Activated CD4-positive, alpha-beta T cell treated with anti-CD3 and anti-CD28 coated beads, Interleukin-2, amount 50 U/mL, for 48 hours (primary cell): Measurements from ENCODE around the gene FBXW11.

Source experiments
- DNase-seq, 2 experiments: peaks; one replicate each; pipeline ENCODE4 v3.0.0-alpha.2; 2020

The FBXW11 gene

GRCh38 chr5:171855798-171856763 is 150.4 kb downstream of the FBXW11 start:
- no peak for DNase-seq

- no peak for DNase-seq
These were observed 151.2 kb downstream of the FBXW11 start for GRCh38 chr5:171855265-171855664.

- DNase-seq: no peak
These were observed 154.2 kb downstream of the FBXW11 start for GRCh38 chr5:171852255-171852681.

GRCh38 chr5:171851251-171851650 is 155.2 kb downstream of the FBXW11 start:
- no peak for DNase-seq

GRCh38 chr5:171850324-171850947 is 156.0 kb downstream of the FBXW11 start:
- DNase-seq: no peak

GRCh38 chr5:171849585-171850323 is 156.7 kb downstream of the FBXW11 start:
- DNase-seq: no peak

GRCh38 chr5:171848911-171849520 is 157.4 kb downstream of the FBXW11 start:
- DNase-seq: no peak

GRCh38 chr5:171848486-171848885 is 158.0 kb downstream of the FBXW11 start:
- no peak for DNase-seq

GRCh38 chr5:171848006-171848405 is 158.4 kb downstream of the FBXW11 start:
- DNase-seq: no peak

- no peak for DNase-seq
These were observed 159.4 kb downstream of the FBXW11 start for GRCh38 chr5:171847026-171847425.

- no peak for DNase-seq
These were observed 160.1 kb downstream of the FBXW11 start for GRCh38 chr5:171846323-171846722.

- no peak for DNase-seq
These were observed 160.6 kb downstream of the FBXW11 start for GRCh38 chr5:171845857-171846256.

- DNase-seq: no peak
These were observed 161.3 kb downstream of the FBXW11 start for GRCh38 chr5:171845040-171845630.

- DNase-seq: no peak
These were observed 163.6 kb downstream of the FBXW11 start for GRCh38 chr5:171842777-171843328.

- DNase-seq: no peak
These were observed 164.3 kb downstream of the FBXW11 start for GRCh38 chr5:171841984-171842776.

- no peak for DNase-seq
These were observed 165.5 kb downstream of the FBXW11 start for GRCh38 chr5:171840711-171841522.

GRCh38 chr5:171840066-171840465 is 166.4 kb downstream of the FBXW11 start:
- no peak for DNase-seq

- no peak for DNase-seq
These were observed 167.3 kb downstream of the FBXW11 start for GRCh38 chr5:171839112-171839511.

GRCh38 chr5:171838066-171838465 is 168.4 kb downstream of the FBXW11 start:
- DNase-seq: no peak

- DNase-seq: no peak
These were observed 168.9 kb downstream of the FBXW11 start for GRCh38 chr5:171837522-171837921.
